BLaER1 treated with 17β-estradiol and CSF1 and Interleukin-3, amounts not matched to agents 10 nM and 100 nM (cell line): ENCODE measurements around the gene F8A1.
"Not testable (repeated sequence)": the region's sequence is repeated elsewhere in the genome, so short reads cannot be mapped to it uniquely, and the experiment has no call there.

Source experiments
- H3K27ac ChIP-seq, 11 experiments: shearing (Covaris generic); formaldehyde crosslinking; 2 replicates each; pipeline ENCODE4 v1.8.1; 2022
- H3K27me3 ChIP-seq, 11 experiments: shearing (Covaris generic); formaldehyde crosslinking; 2 replicates each; pipeline ENCODE4 v1.8.1; 2022
- H3K36me3 ChIP-seq, 11 experiments: shearing (Covaris generic); formaldehyde crosslinking; 2 replicates each; pipeline ENCODE4 v1.8.1; 2022
- H3K4me1 ChIP-seq, 10 experiments: shearing (Covaris generic); formaldehyde crosslinking; 2 replicates each; pipeline ENCODE4 v1.8.1; 2022
- H3K4me2 ChIP-seq, 11 experiments: shearing (Covaris generic); formaldehyde crosslinking; 2 replicates each; pipeline ENCODE4 v1.8.1; 2022
- H3K4me3 ChIP-seq, 10 experiments: shearing (Covaris generic); formaldehyde crosslinking; 2 replicates each; pipeline ENCODE4 v1.8.1; 2022
- H3K9ac ChIP-seq, 11 experiments: shearing (Covaris generic); formaldehyde crosslinking; 2 replicates each; pipeline ENCODE4 v1.8.1; 2022
- H3K9me3 ChIP-seq, 11 experiments: shearing (Covaris generic); formaldehyde crosslinking; replicated peaks in 1 of 11; 2 replicates each; pipeline ENCODE4 v1.8.1; 2022
- H4K20me1 ChIP-seq, 11 experiments: shearing (Covaris generic); formaldehyde crosslinking; 2 replicates each; pipeline ENCODE4 v1.8.1; 2022
- Cebpa-rat ChIP-seq, 11 experiments: shearing (Covaris generic); IDR thresholded peaks; 2 replicates each; pipeline ENCODE4 v1.8.1; 2022

The F8A1 gene

GRCh38 chrX:154890990-154891639 is 5.0 kb downstream of the F8A1 start:
- no peak for TF ChIP-seq Cebpa-rat (IDR thresholded peaks at IDR 0.05)
- peaks cover 0 to 16% (median 0%) of the 10 kb centered on the region in 11 experiments; a peak in 5 of 22 replicates for H4K20me1 ChIP-seq

GRCh38 chrX:154892296-154892695 is 6.1 kb downstream of the F8A1 start:
- peaks cover 52 to 73% (median 69%) of the 10 kb centered on the region in 11 experiments for H3K27me3 ChIP-seq
- H3K9me3 ChIP-seq, result peaks cover 0 to 3% (median 0%) of the 10 kb centered on the region in 11 experiments; a peak in 1 of 22 replicates
- H3K4me1 ChIP-seq, result no peaks in the 10 kb centered on the region; a peak in 1 of 20 replicates
- peaks cover 0 to 14% (median 0%) of the 10 kb centered on the region in 11 experiments; a peak in 5 of 22 replicates for H4K20me1 ChIP-seq
- H3K36me3 ChIP-seq, result no peaks in the 10 kb centered on the region
- no peak overlapping the region for H3K9ac ChIP-seq
- H3K27ac ChIP-seq, result no peak overlapping the region
- no peak for TF ChIP-seq Cebpa-rat (IDR thresholded peaks at IDR 0.05)
- no peak overlapping the region for H3K4me2 ChIP-seq
- no peak overlapping the region for H3K4me3 ChIP-seq

More at GRCh38 chrX:154890990-154891639, 5.0 kb downstream of the F8A1 start:
- H3K27ac ChIP-seq, result no peak overlapping the region
- H3K27me3 ChIP-seq, result peaks cover 40 to 61% (median 57%) of the 10 kb centered on the region in 11 experiments
- H3K4me1 ChIP-seq, result no peaks in the 10 kb centered on the region; a peak in 1 of 20 replicates
- H3K4me2 ChIP-seq, result no peak overlapping the region
- no peak overlapping the region for H3K4me3 ChIP-seq
- H3K36me3 ChIP-seq, result no peaks in the 10 kb centered on the region
- no peak overlapping the region for H3K9ac ChIP-seq
- peaks cover 0 to 3% (median 0%) of the 10 kb centered on the region in 11 experiments; a peak in 1 of 22 replicates for H3K9me3 ChIP-seq

GRCh38 chrX:154900323-154900722 is 14.2 kb downstream of the F8A1 start:
- H3K27me3 ChIP-seq, result peaks cover 90 to 100% (median 99%) of the 10 kb centered on the region in 11 experiments
- H3K36me3 ChIP-seq, result no peaks in the 10 kb centered on the region
- no peaks in the 10 kb centered on the region for H3K4me1 ChIP-seq
- H4K20me1 ChIP-seq, result no peaks in the 10 kb centered on the region
- TF ChIP-seq Cebpa-rat (IDR thresholded peaks at IDR 0.05), result peak in 7 of 11 experiments; percentile 11 to 86 (median 64); a peak in 12 of 22 replicates
- no peak overlapping the region for H3K9ac ChIP-seq
- H3K27ac ChIP-seq, result no peak overlapping the region
- H3K4me2 ChIP-seq, result no peak overlapping the region
- no peak overlapping the region for H3K4me3 ChIP-seq
- 0 out of 22 replicates have a peak, but pooled peaks cover 0 to 4% (median 0%) of the 10 kb centered on the region in 11 experiments for H3K9me3 ChIP-seq

GRCh38 chrX:154902408-154902807 is 16.3 kb downstream of the F8A1 start:
- no peaks in the 10 kb centered on the region for H3K4me1 ChIP-seq
- peaks cover 74 to 99% (median 90%) of the 10 kb centered on the region in 11 experiments for H3K27me3 ChIP-seq
- H3K27ac ChIP-seq, result no peak overlapping the region
- 0 out of 22 replicates have a peak, but pooled peaks cover 0 to 4% (median 0%) of the 10 kb centered on the region in 11 experiments for H3K9me3 ChIP-seq
- H3K4me2 ChIP-seq, result no peak overlapping the region
- H3K9ac ChIP-seq, result no peak overlapping the region
- no peak for TF ChIP-seq Cebpa-rat (IDR thresholded peaks at IDR 0.05)
- no peaks in the 10 kb centered on the region for H3K36me3 ChIP-seq
- no peaks in the 10 kb centered on the region for H4K20me1 ChIP-seq
- no peak overlapping the region for H3K4me3 ChIP-seq

- no peak for TF ChIP-seq Cebpa-rat (IDR thresholded peaks at IDR 0.05)
- peaks cover 8 to 15% (median 10%) of the 10 kb centered on the region in 10 experiments; a peak in 14 of 20 replicates for H3K4me1 ChIP-seq
- no peak overlapping the region for H3K4me3 ChIP-seq
- peaks cover 18 to 55% (median 51%) of the 10 kb centered on the region in 11 experiments; a peak in 21 of 22 replicates for H3K27me3 ChIP-seq
- H3K9ac ChIP-seq, result no peak overlapping the region
- no peaks in the 10 kb centered on the region for H3K36me3 ChIP-seq
- peak overlapping the region in 5 of 11 experiments; percentile 0 to 20 (median 16); a peak in 1 of 22 replicates for H3K27ac ChIP-seq
- H3K9me3 ChIP-seq, result peaks cover 31 to 41% (median 35%) of the 10 kb centered on the region in 11 experiments
- no peaks in the 10 kb centered on the region for H4K20me1 ChIP-seq
- H3K4me2 ChIP-seq, result peak overlapping the region; percentile 22 to 64 (median 43); a peak in 20 of 22 replicates
Measured at GRCh38 chrX:154908821-154909220, 22.7 kb downstream of the F8A1 start.

GRCh38 chrX:154910048-154910447 is 23.9 kb downstream of the F8A1 start:
- H3K4me3 ChIP-seq, H4K20me1 ChIP-seq, H3K27ac ChIP-seq, H3K9ac ChIP-seq, H3K36me3 ChIP-seq, H3K4me2 ChIP-seq: not testable (repeated sequence)
- peaks cover 43 to 54% (median 47%) of the 10 kb centered on the region in 11 experiments for H3K9me3 ChIP-seq
- peaks cover 9 to 55% (median 50%) of the 10 kb centered on the region in 11 experiments; a peak in 20 of 22 replicates for H3K27me3 ChIP-seq
- peaks cover 8 to 15% (median 10%) of the 10 kb centered on the region in 10 experiments; a peak in 14 of 20 replicates for H3K4me1 ChIP-seq

- H3K27ac ChIP-seq, H3K4me2 ChIP-seq, H3K4me3 ChIP-seq, H4K20me1 ChIP-seq, H3K36me3 ChIP-seq, H3K9ac ChIP-seq: not testable (repeated sequence)
- peaks cover 9 to 55% (median 50%) of the 10 kb centered on the region in 11 experiments; a peak in 20 of 22 replicates for H3K27me3 ChIP-seq
- H3K4me1 ChIP-seq, result peaks cover 8 to 15% (median 10%) of the 10 kb centered on the region in 10 experiments; a peak in 14 of 20 replicates
- peaks cover 45 to 55% (median 48%) of the 10 kb centered on the region in 11 experiments for H3K9me3 ChIP-seq
Measured at GRCh38 chrX:154910528-154910927, 24.4 kb downstream of the F8A1 start.

- Histone ChIP-seq H3K4me2 (no peak overlapping the region), H3K4me1 (peaks cover 4 to 5% (median 5%) of the 10 kb centered on the region in 10 experiments; a peak in 14 of 20 replicates), H3K9ac (no peak overlapping the region), H3K36me3 (no peaks in the 10 kb centered on the region), H3K4me3 (no peak overlapping the region; a peak in 1 of 20 replicates), H3K9me3 (peaks cover 45 to 55% (median 48%) of the 10 kb centered on the region in 11 experiments), H3K27me3 (peaks cover 6 to 57% (median 44%) of the 10 kb centered on the region in 11 experiments; a peak in 21 of 22 replicates), H4K20me1 (no peaks in the 10 kb centered on the region), H3K27ac (no peak overlapping the region)
- no peak for TF ChIP-seq Cebpa-rat (IDR thresholded peaks at IDR 0.05)
Measured at GRCh38 chrX:154914052-154914451, 27.9 kb downstream of the F8A1 start.

GRCh38 chrX:154918060-154918483 is 31.9 kb downstream of the F8A1 start:
- peak overlapping the region in 9 of 11 experiments; percentile 12 to 61 (median 34); a peak in 10 of 22 replicates for H3K4me2 ChIP-seq
- no peaks in the 10 kb centered on the region for H3K36me3 ChIP-seq
- H3K27me3 ChIP-seq, result peaks cover 33 to 74% (median 68%) of the 10 kb centered on the region in 11 experiments
- H3K27ac ChIP-seq, result peak overlapping the region in 1 of 11 experiments; percentile 15; a peak in 1 of 22 replicates
- H3K9ac ChIP-seq, result peak overlapping the region in 5 of 11 experiments; percentile 30 to 59 (median 41); a peak in 7 of 22 replicates
- H3K4me1 ChIP-seq, result peaks cover 0 to 5% (median 0%) of the 10 kb centered on the region in 10 experiments; a peak in 1 of 20 replicates
- no peak for TF ChIP-seq Cebpa-rat (IDR thresholded peaks at IDR 0.05)
- peak overlapping the region in 9 of 10 experiments; percentile 13 to 48 (median 29); a peak in 10 of 20 replicates for H3K4me3 ChIP-seq
- peaks cover 20 to 23% (median 22%) of the 10 kb centered on the region in 11 experiments for H3K9me3 ChIP-seq
- no peaks in the 10 kb centered on the region for H4K20me1 ChIP-seq

GRCh38 chrX:154924771-154925170 is 38.6 kb downstream of the F8A1 start:
- H3K9ac ChIP-seq, H3K4me3 ChIP-seq, H3K4me1 ChIP-seq, H3K4me2 ChIP-seq, H4K20me1 ChIP-seq, H3K36me3 ChIP-seq, H3K27ac ChIP-seq: not testable (repeated sequence)
- Histone ChIP-seq H3K27me3 (peaks cover 63 to 92% (median 85%) of the 10 kb centered on the region in 11 experiments), H3K9me3 (peaks cover 0 to 36% (median 11%) of the 10 kb centered on the region in 11 experiments; a peak in 7 of 22 replicates)
